RWPE2 (cell line): ENCODE data around the gene DAAM1.

ENCODE experiments used
- ATAC-seq: fragments of 200-7000 bp; cut with Tn5 transposase; 3 replicates; pipeline ENCODE4 v1.9.1; 2021; ENCODE audit warnings: low read depth
- DNase-seq: peaks from one replicate; pipeline ENCODE4 v3.0.0-alpha.2; 2020; ENCODE audit warnings: low spot score
- H3K27ac ChIP-seq: fragments of 450-650 bp; 2 replicates; pipeline ENCODE4 v1.5.1; 2017; ENCODE audit warnings: mild to moderate bottlenecking; ENCODE audit not compliant: poor library complexity, severe bottlenecking
- H3K27me3 ChIP-seq: fragments of 250-450 bp; sonication (Bioruptor Pico); 2 replicates; pipeline ENCODE4 v1.5.1; 2021; ENCODE audit warnings: mild to moderate bottlenecking, moderate library complexity; ENCODE audit not compliant: insufficient read depth, poor library complexity, severe bottlenecking
- H3K36me3 ChIP-seq: fragments of 250-450 bp; sonication (Bioruptor Pico); 2 replicates; pipeline ENCODE4 v1.5.1; 2020; ENCODE audit warnings: low read depth, mild to moderate bottlenecking, moderate library complexity
- H3K4me1 ChIP-seq: fragments of 250-450 bp; sonication (Bioruptor Pico); 2 replicates; pipeline ENCODE4 v1.5.1; 2021; ENCODE audit warnings: mild to moderate bottlenecking, moderate library complexity; ENCODE audit not compliant: insufficient read depth, poor library complexity, severe bottlenecking
- H3K4me3 ChIP-seq: fragments of 250-450 bp; sonication (Bioruptor Pico); 2 replicates; pipeline ENCODE4 v1.5.1; 2021; ENCODE audit warnings: mild to moderate bottlenecking, moderate library complexity; ENCODE audit not compliant: severe bottlenecking
- H3K9me3 ChIP-seq: fragments of 250-450 bp; sonication (Bioruptor Pico); 2 replicates; pipeline ENCODE4 v1.5.1; 2021; ENCODE audit warnings: mild to moderate bottlenecking, moderate library complexity; ENCODE audit not compliant: severe bottlenecking
- CTCF ChIP-seq: fragments of 450-650 bp; IDR thresholded peaks from one replicate; pipeline ENCODE4 v1.5.1; 2017; ENCODE audit warnings: mild to moderate bottlenecking, moderate library complexity; ENCODE audit not compliant: poor library complexity, severe bottlenecking

DAAM1 gene

DNA sequence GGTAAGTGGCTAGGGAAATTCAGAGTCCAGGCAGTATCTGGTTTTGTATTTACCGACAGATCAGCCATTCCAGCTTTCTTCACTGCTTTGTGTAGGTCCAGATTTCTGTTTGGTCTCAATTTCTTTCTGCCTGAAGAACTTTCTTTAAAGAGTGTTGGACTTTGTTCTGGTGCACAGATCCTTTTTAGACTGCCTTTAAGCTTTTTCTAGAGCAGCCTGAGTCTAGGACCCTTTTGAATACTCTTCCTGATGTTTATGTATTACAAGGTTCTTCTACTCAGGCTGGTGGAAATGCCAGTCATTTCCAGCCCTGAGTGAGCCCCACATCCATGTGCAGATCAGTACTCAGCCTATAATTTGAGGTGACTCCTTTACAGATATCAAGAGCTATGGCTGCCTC lies 54.7 kb downstream of the DAAM1 start:
- Histone ChIP-seq H3K27me3 (no peaks in the 10 kb centered on the region), H3K4me3 (no peak overlapping the region), H3K27ac (no peak overlapping the region), H3K4me1 (peaks cover 13% of the 10 kb centered on the region), H3K36me3 (no peaks in the 10 kb centered on the region), H3K9me3 (no peaks in the 10 kb centered on the region)
- ATAC-seq (no peak), DNase-seq (no peak)
- TF ChIP-seq CTCF: no peak

DNA sequence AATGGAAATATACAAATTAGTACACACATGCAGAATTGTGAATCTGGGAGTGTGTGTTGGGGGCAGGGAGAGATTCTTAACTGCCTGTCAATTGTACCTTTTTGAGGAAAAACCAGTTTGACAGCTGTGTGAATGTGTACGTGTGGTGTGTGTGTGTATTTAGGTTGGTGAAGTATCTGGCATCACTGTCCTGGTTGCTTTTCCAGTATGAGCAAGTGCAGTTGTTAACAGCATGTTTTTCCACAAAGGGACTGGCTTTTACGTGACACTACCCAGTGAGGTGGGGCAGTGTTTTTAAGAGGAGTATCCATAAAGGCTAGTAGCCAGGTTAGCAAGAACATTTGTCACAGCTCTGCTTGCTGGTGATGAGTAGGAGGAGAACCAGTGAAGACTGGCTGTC lies 56.1 kb downstream of the DAAM1 start:
- no peak overlapping the region for H3K4me3 ChIP-seq
- no peaks in the 10 kb centered on the region for H3K9me3 ChIP-seq
- ATAC-seq (no peak), DNase-seq (no peak)
- H3K4me1 ChIP-seq: peaks cover 13% of the 10 kb centered on the region
- no peak overlapping the region for H3K27ac ChIP-seq
- H3K27me3 ChIP-seq: no peaks in the 10 kb centered on the region
- no peaks in the 10 kb centered on the region for H3K36me3 ChIP-seq
- no peak for TF ChIP-seq CTCF

GRCh38 chr14:59245809-59246295 lies 57.4 kb downstream of the DAAM1 start:
- H3K27me3 ChIP-seq: no peaks in the 10 kb centered on the region
- DNase-seq: no peak
- no peaks in the 10 kb centered on the region for H3K36me3 ChIP-seq
- no peak for TF ChIP-seq CTCF
- no peak overlapping the region for H3K27ac ChIP-seq
- H3K9me3 ChIP-seq: no peaks in the 10 kb centered on the region
- no peak overlapping the region for H3K4me3 ChIP-seq
- H3K4me1 ChIP-seq: peaks cover 13% of the 10 kb centered on the region
- no peak for ATAC-seq

DNA sequence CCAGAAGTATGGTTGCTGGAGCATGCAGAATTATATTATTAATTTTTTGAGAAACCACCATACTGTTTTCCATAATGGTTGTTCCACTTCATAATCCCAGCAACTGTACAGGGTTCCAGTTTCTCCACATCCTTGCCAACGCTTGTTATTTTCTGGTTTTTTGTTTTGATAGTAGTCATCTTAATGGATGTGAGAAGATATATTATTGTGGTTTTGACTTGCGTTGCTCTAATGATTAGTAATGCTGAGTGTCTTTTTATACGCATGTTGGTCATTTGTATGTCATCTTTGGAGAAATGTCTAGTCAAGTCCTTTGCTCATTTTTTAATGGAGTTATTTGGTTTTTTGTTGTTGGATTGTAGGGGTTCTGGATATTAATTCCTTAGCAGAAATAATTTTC lies 58.1 kb downstream of the DAAM1 start:
- no peak overlapping the region for H3K4me3 ChIP-seq
- ATAC-seq: peak; percentile 65

More for the DNA sequence above, 58.1 kb downstream of the DAAM1 start:
- no peak for TF ChIP-seq CTCF
- Histone ChIP-seq H3K9me3 (no peaks in the 10 kb centered on the region), H3K4me1 (peaks cover 13% of the 10 kb centered on the region), H3K27ac (no peak overlapping the region), H3K36me3 (no peaks in the 10 kb centered on the region), H3K27me3 (no peaks in the 10 kb centered on the region)
- no peak for DNase-seq
